KMS-11 (cell line): ENCODE data around the gene TP53AIP1.

ENCODE experiments used
- H2AFZ ChIP-seq: fragments of 200-600 bp; sonication (generic); 2 replicates; pipeline ENCODE4 v1.6.1; 2016; ENCODE audit warnings: antibody characterized with exemption, mixed run types, low read depth
- H3K27ac ChIP-seq: fragments of 200-600 bp; sonication (generic); 2 replicates; pipeline ENCODE4 v1.6.1; 2016; ENCODE audit warnings: mild to moderate bottlenecking, mixed run types
- H3K27me3 ChIP-seq: fragments of 200-600 bp; sonication (generic); 2 replicates; pipeline ENCODE4 v1.6.1; 2017; ENCODE audit warnings: mild to moderate bottlenecking, low read depth, mixed run types, moderate library complexity; ENCODE audit not compliant: insufficient read depth
- H3K36me3 ChIP-seq: fragments of 200-600 bp; sonication (generic); 2 replicates; pipeline ENCODE4 v1.6.1; 2017; ENCODE audit warnings: mild to moderate bottlenecking, mixed run types; ENCODE audit not compliant: insufficient read depth
- H3K4me1 ChIP-seq: fragments of 200-600 bp; sonication (generic); 2 replicates; pipeline ENCODE4 v1.6.1; 2016; ENCODE audit warnings: mild to moderate bottlenecking, low read depth, mixed run types; ENCODE audit not compliant: poor library complexity, severe bottlenecking
- H3K4me2 ChIP-seq: fragments of 200-600 bp; sonication (generic); 2 replicates; pipeline ENCODE4 v1.7.0; 2016; ENCODE audit warnings: mild to moderate bottlenecking, mixed run types
- H3K4me3 ChIP-seq: fragments of 200-600 bp; sonication (generic); IDR thresholded peaks from 2 replicates; pipeline ENCODE4 v1.6.1; 2017; ENCODE audit warnings: low read depth, low read length, mixed read lengths; ENCODE audit not compliant: insufficient read depth
- H3K79me2 ChIP-seq: fragments of 200-600 bp; sonication (generic); 2 replicates; pipeline ENCODE4 v1.6.1; 2016; ENCODE audit warnings: low read depth, mixed run types; ENCODE audit not compliant: insufficient read depth
- H3K9ac ChIP-seq: fragments of 200-600 bp; sonication (generic); 2 replicates; pipeline ENCODE4 v1.6.1; 2016; ENCODE audit warnings: mild to moderate bottlenecking, mixed run types
- H4K20me1 ChIP-seq: fragments of 200-600 bp; sonication (generic); 2 replicates; pipeline ENCODE4 v1.6.1; 2016; ENCODE audit warnings: mild to moderate bottlenecking, mixed run types; ENCODE audit not compliant: insufficient read depth
- CTCF ChIP-seq: fragments of 200-600 bp; sonication (generic); conservative IDR thresholded peaks from 2 replicates; pipeline ENCODE4 v1.6.1; 2017; ENCODE audit warnings: low read depth, mild to moderate bottlenecking, antibody characterized with exemption, low read length, moderate library complexity, mixed read lengths

The TP53AIP1 gene

GRCh38 chr11:128892866-128893565, 49.7 kb downstream of the TP53AIP1 start:
- Histone ChIP-seq H3K27me3 (no peaks in the 10 kb centered on the region), H3K79me2 (no peaks in the 10 kb centered on the region), H3K4me2 (no peak overlapping the region)

GRCh38 chr11:128891913-128892398, 50.7 kb downstream of the TP53AIP1 start:
- no peaks in the 10 kb centered on the region for H3K27me3 ChIP-seq
- no peaks in the 10 kb centered on the region for H3K36me3 ChIP-seq
- no peaks in the 10 kb centered on the region for H3K79me2 ChIP-seq
- H3K4me1 ChIP-seq = no peaks in the 10 kb centered on the region
- H2AFZ ChIP-seq = no peak overlapping the region
- no peak overlapping the region for H3K9ac ChIP-seq
- no peak overlapping the region for H3K4me3 ChIP-seq
- TF ChIP-seq CTCF = no peak
- no peak overlapping the region for H3K4me2 ChIP-seq
- H3K27ac ChIP-seq = no peak overlapping the region
- H4K20me1 ChIP-seq = no peaks in the 10 kb centered on the region

More at GRCh38 chr11:128892866-128893565, 49.7 kb downstream of the TP53AIP1 start:
- no peak overlapping the region for H3K27ac ChIP-seq
- no peak overlapping the region for H3K4me3 ChIP-seq
- H2AFZ ChIP-seq = no peak overlapping the region
- H4K20me1 ChIP-seq = no peaks in the 10 kb centered on the region
- no peaks in the 10 kb centered on the region for H3K4me1 ChIP-seq
- H3K36me3 ChIP-seq = no peaks in the 10 kb centered on the region
- TF ChIP-seq CTCF = no peak
- H3K9ac ChIP-seq = no peak overlapping the region

GRCh38 chr11:128890543-128891368, 51.9 kb downstream of the TP53AIP1 start, which contains the start of gene KCNJ5:
TSS of gene KCNJ5 (plus strand) at chr11:128891356. CDS start at chr11:128911274, 19,918 bp downstream.
- TF ChIP-seq CTCF = no peak
- no peak within 1 kb of the TSS for H3K4me2 ChIP-seq
- H2AFZ ChIP-seq = no peak within 1 kb of the TSS
- no peaks in the 10 kb centered on the region for H3K79me2 ChIP-seq
- H3K27ac ChIP-seq = no peak within 1 kb of the TSS
- no peak within 1 kb of the TSS for H3K9ac ChIP-seq
- no peaks in the 10 kb centered on the region for H3K4me1 ChIP-seq
- no peak within 1 kb of the TSS for H3K4me3 ChIP-seq
- H4K20me1 ChIP-seq = no peaks in the 10 kb centered on the region
- H3K27me3 ChIP-seq = no peaks in the 10 kb centered on the region
- H3K36me3 ChIP-seq = no peaks in the 10 kb centered on the region

- H3K9ac ChIP-seq = no peak overlapping the region
- no peaks in the 10 kb centered on the region for H4K20me1 ChIP-seq
- H3K4me3 ChIP-seq = no peak overlapping the region
- no peak for TF ChIP-seq CTCF
- H3K27ac ChIP-seq = no peak overlapping the region
- no peaks in the 10 kb centered on the region for H3K4me1 ChIP-seq
- no peaks in the 10 kb centered on the region for H3K79me2 ChIP-seq
- H3K27me3 ChIP-seq = no peaks in the 10 kb centered on the region
- H3K4me2 ChIP-seq = no peak overlapping the region
- no peaks in the 10 kb centered on the region for H3K36me3 ChIP-seq
- no peak overlapping the region for H2AFZ ChIP-seq
Measured at GRCh38 chr11:128890216-128890542, 52.5 kb downstream of the TP53AIP1 start.
